Left kidney (tissue), 2 donors: ENCODE measurements around the gene ISLR. TPM values are rescaled to one million over a fixed set of nuclear protein-coding genes. Genes with fewer than 3 reads are reported as not detected.
"Not testable (repeated sequence)": the region's sequence is repeated elsewhere in the genome, so short reads cannot be mapped to it uniquely, and the experiment has no call there.

ENCODE experiments used
- DNase-seq: peaks from one replicate; pipeline ENCODE4 v3.0.0-alpha.2; 2013
- polyA plus RNA-seq: library from polyadenylated mRNA; unstranded; fragments of 120-200 nt; gene quantifications from one replicate; pipeline ENCODE4 v1.2.1, GENCODE V29; 2013; ENCODE audit not compliant: insufficient read length

ISLR gene
- polyA plus RNA-seq, 1 donor, result 43.2 TPM

DNA sequence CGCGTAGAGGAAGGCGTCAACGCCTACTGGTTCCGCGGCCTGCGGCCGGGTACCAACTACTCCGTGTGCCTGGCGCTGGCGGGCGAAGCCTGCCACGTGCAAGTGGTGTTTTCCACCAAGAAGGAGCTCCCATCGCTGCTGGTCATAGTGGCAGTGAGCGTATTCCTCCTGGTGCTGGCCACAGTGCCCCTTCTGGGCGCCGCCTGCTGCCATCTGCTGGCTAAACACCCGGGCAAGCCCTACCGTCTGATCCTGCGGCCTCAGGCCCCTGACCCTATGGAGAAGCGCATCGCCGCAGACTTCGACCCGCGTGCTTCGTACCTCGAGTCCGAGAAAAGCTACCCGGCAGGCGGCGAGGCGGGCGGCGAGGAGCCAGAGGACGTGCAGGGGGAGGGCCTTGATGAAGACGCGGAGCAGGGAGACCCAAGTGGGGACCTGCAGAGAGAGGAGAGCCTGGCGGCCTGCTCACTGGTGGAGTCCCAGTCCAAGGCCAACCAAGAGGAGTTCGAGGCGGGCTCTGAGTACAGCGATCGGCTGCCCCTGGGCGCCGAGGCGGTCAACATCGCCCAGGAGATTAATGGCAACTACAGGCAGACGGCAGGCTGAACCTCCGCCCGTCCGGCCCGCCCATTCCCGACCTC lies 39.0 kb upstream of the ISLR start:
- no peak for DNase-seq

- DNase-seq, result no peak
These were observed 38.4 kb upstream of the ISLR start for GRCh38 chr15:74135041-74135565.

DNA sequence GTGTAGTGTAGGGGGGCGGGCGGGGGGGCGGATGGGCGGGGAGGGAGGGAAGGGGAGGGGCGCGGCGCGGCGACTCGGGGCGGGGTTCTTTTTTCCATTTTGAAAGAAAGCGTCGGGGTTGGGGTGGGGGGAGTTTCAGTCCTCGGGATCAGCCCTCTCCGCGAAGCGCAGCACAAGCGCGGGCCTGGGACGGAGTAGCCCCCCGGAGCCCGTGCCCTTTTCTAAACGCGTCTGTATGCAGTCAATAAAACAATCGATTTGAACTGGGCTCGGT lies 37.0 kb upstream of the ISLR start:
- DNase-seq, result no peak

DNA sequence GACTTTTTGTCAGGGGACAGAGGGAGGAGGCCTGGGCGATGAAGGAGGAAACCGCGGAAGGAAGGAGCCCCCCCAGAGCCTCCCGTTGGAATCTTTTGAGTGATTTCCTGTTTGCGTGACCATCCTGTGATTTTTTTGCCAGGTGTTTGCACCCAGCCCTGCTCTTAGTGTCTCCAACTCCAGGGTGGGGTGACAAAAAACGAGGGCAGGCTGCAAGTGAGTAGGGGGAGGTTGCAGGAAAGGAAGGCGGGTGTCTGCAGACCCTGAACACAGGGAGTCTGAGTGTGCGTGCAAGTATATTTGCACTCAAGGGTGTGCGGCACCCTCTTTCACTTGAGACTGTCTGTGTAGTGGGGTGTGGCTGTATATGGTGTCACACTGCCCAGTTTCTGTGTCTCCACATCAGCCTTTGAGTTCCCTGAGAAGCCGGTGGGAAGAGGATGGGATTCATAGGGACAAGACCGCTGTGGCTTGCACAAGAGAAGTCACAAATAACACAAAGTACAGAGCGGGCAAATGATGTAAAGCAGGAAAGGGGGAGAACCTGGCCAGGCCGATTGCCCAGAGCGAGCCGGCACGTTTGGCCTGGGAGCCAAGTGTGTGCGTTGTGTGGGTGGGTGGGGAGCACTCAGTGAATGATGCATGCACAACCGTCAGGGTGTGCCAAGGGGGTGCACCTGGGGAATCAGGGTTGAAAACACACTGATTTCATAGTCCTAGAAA lies 36.5 kb upstream of the ISLR start:
- no peak for DNase-seq

DNA sequence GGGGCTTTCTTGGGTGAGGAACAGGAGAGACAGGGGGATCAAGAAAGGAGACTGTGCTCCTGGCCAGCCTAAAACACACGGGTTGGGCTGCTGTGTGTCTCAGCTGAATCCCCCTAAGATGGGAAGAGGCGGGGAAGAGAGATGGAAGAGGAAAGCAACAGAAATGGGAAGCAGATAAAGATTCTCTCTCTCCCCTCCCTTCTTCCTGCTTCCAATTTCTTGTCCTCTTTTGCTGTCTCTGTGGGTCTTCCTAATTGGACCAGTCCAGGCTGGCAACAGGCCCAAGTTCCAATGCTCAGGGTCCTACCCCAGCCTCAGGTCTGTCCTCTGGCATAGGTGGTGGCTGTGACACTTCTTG lies 36.0 kb upstream of the ISLR start:
- DNase-seq, result no peak

- DNase-seq, result no peak
These were observed 34.9 kb upstream of the ISLR start for GRCh38 chr15:74138642-74139041.

DNA sequence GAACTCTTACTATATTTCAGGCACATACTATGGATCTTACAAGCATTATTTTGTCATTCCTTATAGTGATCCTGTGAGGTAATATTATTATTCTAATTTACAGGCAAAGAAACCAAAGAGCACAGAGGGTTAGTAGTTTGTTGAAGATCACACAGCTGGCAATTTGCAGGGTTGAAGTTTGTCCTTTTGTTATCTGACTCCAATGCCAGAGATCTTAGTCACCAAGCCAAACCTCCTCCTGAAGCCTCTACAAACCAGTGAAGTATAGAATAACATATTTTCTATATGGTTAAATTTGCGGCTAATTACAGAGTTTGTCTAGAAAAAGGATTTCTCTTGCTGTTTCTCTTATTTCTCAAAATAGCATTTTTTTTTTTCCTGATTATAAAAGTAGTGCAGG lies 31.9 kb upstream of the ISLR start:
- DNase-seq, result no peak

GRCh38 chr15:74144153-74144775 lies 29.2 kb upstream of the ISLR start:
- DNase-seq, result no peak

DNA sequence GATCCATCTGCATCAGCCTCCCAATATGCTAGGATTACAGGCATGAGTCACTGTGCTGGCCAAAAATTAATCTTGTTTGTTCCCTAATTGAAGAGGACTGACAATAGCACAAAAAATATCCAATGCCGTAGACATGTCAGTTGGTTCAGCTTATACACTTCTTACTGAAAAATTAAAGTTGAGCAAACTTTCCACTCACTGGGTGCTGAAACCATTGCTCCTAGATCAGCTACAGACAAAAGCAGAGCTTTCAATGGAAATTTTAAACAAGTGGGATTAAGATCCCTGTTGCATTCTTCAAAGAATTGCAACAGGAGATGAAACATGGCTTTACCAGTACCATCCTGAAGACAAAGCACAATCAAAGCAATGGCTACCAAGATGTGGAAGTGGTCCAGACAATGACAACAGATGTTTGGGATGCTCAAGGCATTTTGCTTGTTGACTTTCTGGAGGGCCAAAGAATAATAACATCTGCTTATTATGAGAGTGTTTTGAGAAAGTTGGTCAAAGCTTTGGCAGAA lies 27.2 kb upstream of the ISLR start:
- no peak for DNase-seq

GRCh38 chr15:74147051-74147450 lies 26.5 kb upstream of the ISLR start:
- no peak for DNase-seq

DNA sequence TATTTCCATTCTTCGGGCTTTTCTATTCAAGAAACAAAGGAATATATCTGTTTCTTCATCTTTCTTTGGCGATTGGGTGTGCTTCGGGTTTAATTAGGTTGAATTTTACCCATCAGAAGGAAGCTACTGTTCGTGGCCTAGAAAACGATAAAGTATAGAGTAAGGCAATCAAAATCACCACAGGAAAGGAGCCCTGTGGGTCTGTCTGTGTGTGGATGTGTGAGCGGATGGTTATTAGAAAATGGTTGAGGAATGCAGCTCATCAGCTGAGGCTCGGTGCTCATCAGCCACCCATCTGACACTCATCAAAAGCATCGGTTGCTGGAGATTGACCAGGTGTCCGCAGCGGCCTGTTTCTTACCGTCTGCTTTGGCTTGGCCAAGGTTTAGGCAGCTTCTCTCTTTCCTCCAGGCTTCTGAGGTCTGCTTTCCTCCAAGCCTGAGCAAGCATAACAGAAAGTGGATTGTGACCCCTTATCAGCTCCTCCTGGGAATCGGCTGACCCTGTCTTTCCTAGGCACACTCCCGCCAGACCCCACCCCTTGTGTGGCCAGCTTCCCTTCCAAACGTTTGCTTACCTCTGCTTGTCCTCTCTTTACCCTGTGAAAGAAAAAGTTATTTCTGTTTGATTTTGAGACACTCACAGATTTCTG lies 17.6 kb upstream of the ISLR start:
- no peak for DNase-seq

GRCh38 chr15:74156678-74157411 lies 16.7 kb upstream of the ISLR start:
- no peak for DNase-seq

- no peak for DNase-seq
These were observed 15.4 kb upstream of the ISLR start for GRCh38 chr15:74157868-74158827.

GRCh38 chr15:74158855-74159650 lies 14.5 kb upstream of the ISLR start:
- no peak for DNase-seq

DNA sequence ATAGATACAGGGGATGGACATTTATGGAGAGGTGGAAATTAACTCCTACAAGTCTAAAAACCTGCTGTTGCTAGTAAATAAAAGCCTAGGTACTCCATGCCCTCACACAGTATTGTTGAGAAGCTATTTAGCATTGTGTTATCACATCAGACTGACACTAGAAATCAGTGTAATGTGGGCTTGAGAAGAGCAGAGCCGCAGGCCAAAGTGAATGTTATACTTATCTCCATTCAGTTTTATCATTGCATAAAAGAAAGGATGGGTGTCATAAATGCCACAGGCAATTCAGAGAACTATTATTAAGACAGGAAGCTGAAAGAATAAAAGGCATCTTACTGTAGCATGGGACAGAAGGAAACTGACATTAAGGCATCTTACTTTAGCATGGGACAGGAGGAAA lies 13.7 kb upstream of the ISLR start:
- no peak for DNase-seq

GRCh38 chr15:74160390-74160789 lies 13.1 kb upstream of the ISLR start:
- not testable (repeated sequence) for DNase-seq

DNA sequence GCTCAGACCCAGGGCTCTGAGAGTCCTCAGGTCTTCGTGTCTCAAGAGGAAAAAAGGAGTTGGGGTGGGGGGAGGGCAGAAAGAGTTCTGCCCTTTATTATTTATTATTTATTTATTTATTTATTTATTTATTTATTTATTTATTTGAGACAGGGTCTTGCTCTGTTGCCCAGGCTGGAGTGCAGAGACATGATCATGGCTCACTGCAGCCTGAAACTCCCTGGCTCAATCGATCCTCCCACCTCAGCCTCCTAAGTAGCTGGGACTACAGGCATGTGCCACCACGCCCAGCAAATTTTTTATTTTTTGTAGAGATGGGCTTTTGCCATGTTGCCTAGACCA lies 11.3 kb upstream of the ISLR start:
- not testable (repeated sequence) for DNase-seq

GRCh38 chr15:74165461-74165860 lies 8.0 kb upstream of the ISLR start:
- DNase-seq, result no peak

GRCh38 chr15:74167891-74168331 lies 5.6 kb upstream of the ISLR start:
- no peak for DNase-seq

- DNase-seq, result no peak
These were observed 4.8 kb upstream of the ISLR start for GRCh38 chr15:74168711-74169126.
